SK-N-SH (cell line): ENCODE measurements around the gene MYBBP1A. TPM values are rescaled to one million over a fixed set of nuclear protein-coding genes. Genes with fewer than 3 reads are reported as not detected.

Source experiments
- CTCF ChIA-PET: fragments of 300-600, 350-600 bp; formaldehyde crosslinking; extraction: SDS; loops from one replicate; lab custom pipeline; 2021; lab: Yijun Ruan, JAX
- POLR2A ChIA-PET: fragments of 350-600 bp; sonication (Branson Sonifier 250); formaldehyde crosslinking; extraction: SDS; loops from one replicate; lab custom pipeline; 2020; ENCODE audit warnings: antibody characterized with exemption, inconsistent platforms; lab: Yijun Ruan, JAX
- DNase-seq: peaks from one replicate; pipeline ENCODE4 v3.0.0; 2012
- H2AFZ ChIP-seq: fragments of 200-600 bp; sonication (generic); 2 replicates; pipeline ENCODE4 v1.8.1; 2016; ENCODE audit warnings: antibody characterized with exemption, mild to moderate bottlenecking, low read depth
- H3F3A ChIP-seq: fragments of 200-600 bp; sonication (generic); replicated peaks from 2 replicates; pipeline ENCODE3; 2016; ENCODE audit warnings: antibody characterized with exemption, mild to moderate bottlenecking; ENCODE audit not compliant: insufficient read depth
- H3K27ac ChIP-seq, 2 experiments: fragments of 200-500 bp in 1 of 2; fragments of 200-600 bp in 1 of 2; sonication (Bioruptor generic) in 1 of 2; sonication (generic), shearing (Covaris generic) in 1 of 2; 2 replicates each; pipeline versions ENCODE4 v1.5.1 to v1.6.1; 2014 to 2016; ENCODE audit warnings: low read depth in 2 of 2, inconsistent platforms in 1 of 2, low read length in 1 of 2, mild to moderate bottlenecking in 1 of 2, mixed read lengths in 1 of 2
- H3K27me3 ChIP-seq: fragments of 200-600 bp; sonication (generic), shearing (Covaris generic); 2 replicates; pipeline ENCODE4 v1.6.1; 2016; ENCODE audit warnings: mixed run types; ENCODE audit not compliant: insufficient read depth
- H3K36me3 ChIP-seq, 2 experiments: fragments of 200-500 bp in 1 of 2; fragments of 200-600 bp in 1 of 2; sonication (Bioruptor generic) in 1 of 2; sonication (generic) in 1 of 2; replicated peaks in 1 of 2; 2 replicates each; pipeline versions ENCODE3 to v1.5.1; 2014 to 2016; ENCODE audit warnings: low read length in 1 of 2, mild to moderate bottlenecking in 1 of 2; ENCODE audit not compliant: insufficient read depth in 2 of 2, control insufficient read depth in 1 of 2
- H3K4me1 ChIP-seq, 2 experiments: fragments of 200-500 bp in 1 of 2; fragments of 200-600 bp in 1 of 2; sonication (Bioruptor generic) in 1 of 2; sonication (generic), shearing (Covaris generic) in 1 of 2; 2 replicates each; pipeline versions ENCODE4 v1.5.1 to v1.6.1; 2014 to 2016; ENCODE audit warnings: low read depth in 1 of 2, low read length in 1 of 2, mixed run types in 1 of 2; ENCODE audit not compliant: insufficient read depth in 2 of 2, control insufficient read depth in 1 of 2
- H3K4me2 ChIP-seq: fragments of 200-600 bp; sonication (generic), shearing (Covaris generic); 2 replicates; pipeline ENCODE4 v1.6.1; 2017; ENCODE audit warnings: mixed run types
- H3K4me3 ChIP-seq, 2 experiments: fragments of 200-500 bp in 1 of 2; fragments of 200-600 bp in 1 of 2; sonication (Bioruptor generic) in 1 of 2; sonication (generic), shearing (Covaris generic) in 1 of 2; 2 replicates each; pipeline versions ENCODE4 v1.5.1 to v1.8.1; 2014 to 2016; ENCODE audit warnings: low read depth in 2 of 2, inconsistent platforms in 1 of 2, low read length in 1 of 2, mild to moderate bottlenecking in 1 of 2, mixed read lengths in 1 of 2, moderate library complexity in 1 of 2
- H3K79me2 ChIP-seq: fragments of 200-600 bp; sonication (generic); 2 replicates; pipeline ENCODE4 v1.8.1; 2017; ENCODE audit warnings: mild to moderate bottlenecking; ENCODE audit not compliant: insufficient read depth
- H3K9ac ChIP-seq: fragments of 200-600 bp; sonication (generic); 2 replicates; pipeline ENCODE4 v1.6.1; 2017; ENCODE audit warnings: mixed run types
- H3K9me2 ChIP-seq: fragments of 200-600 bp; sonication (generic); 2 replicates; pipeline ENCODE4 v1.6.1; 2017; ENCODE audit warnings: mixed run types
- H3K9me3 ChIP-seq: fragments of 200-600 bp; sonication (generic); 2 replicates; pipeline ENCODE4 v1.6.1; 2017; ENCODE audit warnings: mixed run types, mild to moderate bottlenecking, moderate library complexity
- H4K20me1 ChIP-seq: fragments of 200-600 bp; sonication (generic); 2 replicates; pipeline ENCODE4 v1.6.1; 2017; ENCODE audit warnings: mild to moderate bottlenecking, mixed run types; ENCODE audit not compliant: insufficient read depth
- CHD2 ChIP-seq: fragments of 150-350 bp; IDR thresholded peaks from 2 replicates; pipeline ENCODE4 v1.6.1; 2018; ENCODE audit warnings: low read length; ENCODE audit not compliant: partially characterized antibody
- ELF1 ChIP-seq: IDR thresholded peaks from 2 replicates; pipeline ENCODE4 v1.4.0; 2012
- EP300 ChIP-seq, 2 experiments: IDR thresholded peaks; 2 replicates each; pipeline versions ENCODE4 v1.4.0 to v1.6.1; 2012; ENCODE audit warnings: borderline replicate concordance in 1 of 2, low read depth in 1 of 2, low read length in 1 of 2
- EZH2phosphoT487 ChIP-seq: fragments of 200-600 bp; sonication (generic); IDR thresholded peaks from 2 replicates; pipeline ENCODE4 v1.6.1; 2017; ENCODE audit warnings: low read depth, mixed run types, mild to moderate bottlenecking, antibody characterized with exemption, moderate library complexity, borderline replicate concordance
- FOXJ3 ChIP-seq: sonication (generic); formaldehyde crosslinking; IDR thresholded peaks from 2 replicates; pipeline ENCODE4 v1.5.1; 2020; ENCODE audit warnings: mild to moderate bottlenecking, missing genetic modification reagents
- GABPA ChIP-seq: IDR thresholded peaks from 2 replicates; pipeline ENCODE4 v1.4.0; 2012; ENCODE audit warnings: low read depth, mild to moderate bottlenecking
- GATA2 ChIP-seq: sonication (generic); formaldehyde crosslinking; IDR thresholded peaks from 2 replicates; pipeline ENCODE4 v1.5.0; 2020; ENCODE audit warnings: mild to moderate bottlenecking, missing genetic modification reagents
- IRF3 ChIP-seq: fragments of 150-350 bp; IDR thresholded peaks from 2 replicates; pipeline ENCODE4 v1.6.1; 2016; ENCODE audit warnings: mild to moderate bottlenecking, low read depth, low read length
- JUND ChIP-seq: IDR thresholded peaks from 2 replicates; pipeline ENCODE4 v1.4.0; 2012
- MEF2A ChIP-seq: IDR thresholded peaks from 2 replicates; pipeline ENCODE4 v1.4.0; 2012; ENCODE audit warnings: low read depth, borderline replicate concordance
- MXI1 ChIP-seq: IDR thresholded peaks from 2 replicates; pipeline ENCODE4 v1.6.1; 2012; ENCODE audit warnings: mild to moderate bottlenecking, low read depth, low read length, improper control_type of control experiment
- NFIC ChIP-seq: IDR thresholded peaks from 2 replicates; pipeline ENCODE4 v1.4.0; 2012; ENCODE audit warnings: borderline replicate concordance
- NRF1 ChIP-seq: IDR thresholded peaks from 2 replicates; pipeline ENCODE4 v1.6.1; 2012; ENCODE audit warnings: low read depth, mild to moderate bottlenecking, low read length
- POLR2AphosphoS5 ChIP-seq: IDR thresholded peaks from 2 replicates; pipeline ENCODE4 v1.6.1; 2012; ENCODE audit warnings: low read depth, low read length
- RAD21 ChIP-seq: IDR thresholded peaks from 2 replicates; pipeline ENCODE4 v1.6.1; 2012; ENCODE audit warnings: mild to moderate bottlenecking, low read length
- RCOR1 ChIP-seq: fragments of 150-350 bp; IDR thresholded peaks from 2 replicates; pipeline ENCODE4 v1.6.1; 2017; ENCODE audit warnings: antibody characterized with exemption, low read length
- RXRA ChIP-seq: IDR thresholded peaks from 2 replicates; pipeline ENCODE4 v1.4.0; 2012; ENCODE audit warnings: low read depth, mild to moderate bottlenecking, borderline replicate concordance
- SIN3A ChIP-seq: IDR thresholded peaks from 2 replicates; pipeline ENCODE4 v1.6.1; 2012; ENCODE audit warnings: low read depth, mild to moderate bottlenecking, low read length, moderate library complexity, borderline replicate concordance
- TEAD4 ChIP-seq: IDR thresholded peaks from 2 replicates; pipeline ENCODE4 v1.4.0; 2012; ENCODE audit warnings: mild to moderate bottlenecking, borderline replicate concordance; ENCODE audit not compliant: insufficient read depth
- YY1 ChIP-seq: IDR thresholded peaks from 2 replicates; pipeline ENCODE4 v1.4.0; 2012; ENCODE audit warnings: low read depth, mild to moderate bottlenecking
- WGBS: methylation state at CpG from one replicate; pipeline ENCODE4 v1.1.6; 2017; ENCODE audit warnings: low lambda C conversion rate; 5-methylcytosine and 5-hydroxymethylcytosine counted together
- polyA plus RNA-seq, 3 experiments: library from polyadenylated mRNA; depleted of rRNA; stranded (reverse); fragments of >200 nt; gene quantifications; 2 replicates each; pipeline ENCODE4 v1.2.3, GENCODE V29; 2012
- TF ChIP-seq, protein P1 (sequence below): IDR thresholded peaks from 2 replicates; pipeline ENCODE4 v1.4.0; 2012; ENCODE audit warnings: low read depth, borderline replicate concordance

The MYBBP1A gene
- polyA plus RNA-seq, 1 of the 3 experiments (the other 2 are of a cell fraction): 93.0 TPM

DNA sequence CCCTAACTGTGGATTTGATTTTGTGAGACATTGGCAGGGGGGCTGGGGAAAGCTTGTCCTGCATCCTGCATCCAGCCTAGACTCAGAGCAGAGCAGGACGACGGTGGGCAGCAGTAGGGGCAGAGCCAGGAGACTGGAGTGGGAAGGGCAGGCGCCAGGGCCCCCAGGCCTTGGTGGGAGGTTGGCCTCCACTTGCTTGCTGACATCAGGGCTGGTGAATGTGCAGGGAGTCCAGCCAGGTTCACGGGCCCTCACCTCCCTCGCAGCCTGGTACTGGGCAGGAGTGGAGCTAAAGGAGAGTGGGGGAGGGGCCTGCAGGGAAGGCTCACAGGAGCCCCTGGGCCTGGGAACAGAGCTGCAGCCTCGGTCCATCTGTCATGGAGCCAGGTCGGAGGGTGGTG lies 26.9 kb upstream of the MYBBP1A start:
- WGBS: 27% methylated on average over 4 of the region's 7 CpGs
- POLR2A ChIA-PET: no interaction called here
- DNase-seq: no peak

DNA sequence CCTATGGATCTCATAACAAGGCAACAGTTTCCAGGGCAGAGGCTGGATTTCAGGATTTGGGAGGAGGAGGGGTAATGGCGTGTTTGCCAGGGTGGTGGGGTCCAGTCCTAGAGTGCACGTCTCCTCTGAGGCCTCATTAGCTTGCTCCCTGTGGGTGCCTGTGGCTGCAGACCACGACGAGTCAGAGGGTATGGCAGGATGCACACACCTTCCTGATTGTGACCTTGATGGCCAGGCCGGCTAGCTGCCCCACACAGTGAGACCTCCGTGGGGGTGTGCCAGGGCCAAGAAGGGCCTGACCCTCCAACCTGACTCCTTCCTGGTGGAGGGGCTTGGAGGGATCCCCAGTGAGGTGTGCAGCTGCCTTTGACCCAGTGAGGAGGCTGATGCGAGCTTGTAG lies 25.1 kb upstream of the MYBBP1A start:
- H3K27ac ChIP-seq: no peak overlapping the region
- DNase-seq: no peak

More for the DNA sequence above, 26.9 kb upstream of the MYBBP1A start:
- TF ChIP-seq IRF3 (no peak), CHD2 (no peak), RAD21 (no peak), SIN3A (no peak), RCOR1 (no peak), RXRA (no peak), JUND (no peak), FOXJ3 (CRISPR knock-in tag) (no peak), TEAD4 (no peak), GATA2 (CRISPR knock-in tag) (no peak), ELF1 (no peak), NRF1 (no peak)
- TF ChIP-seq, protein P1, sequence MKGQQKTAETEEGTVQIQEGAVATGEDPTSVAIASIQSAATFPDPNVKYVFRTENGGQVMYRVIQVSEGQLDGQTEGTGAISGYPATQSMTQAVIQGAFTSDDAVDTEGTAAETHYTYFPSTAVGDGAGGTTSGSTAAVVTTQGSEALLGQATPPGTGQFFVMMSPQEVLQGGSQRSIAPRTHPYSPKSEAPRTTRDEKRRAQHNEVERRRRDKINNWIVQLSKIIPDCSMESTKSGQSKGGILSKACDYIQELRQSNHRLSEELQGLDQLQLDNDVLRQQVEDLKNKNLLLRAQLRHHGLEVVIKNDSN: no peak
- Histone ChIP-seq H3K4me3 (no peak overlapping the region), H3K9ac (no peak overlapping the region), H3K27me3 (peaks cover 49% of the 10 kb centered on the region), H3K4me2 (no peak overlapping the region), H3K36me3 (no peaks in the 10 kb centered on the region), H3F3A (no peaks in the 10 kb centered on the region), H3K9me3 (no peaks in the 10 kb centered on the region), H3K9me2 (no peaks in the 10 kb centered on the region), H3K4me1 (peaks cover 0 to 6% of the 10 kb centered on the region in 2 experiments; a peak in 1 of 4 replicates), H4K20me1 (no peaks in the 10 kb centered on the region), H2AFZ (no peak overlapping the region), H3K79me2 (no peaks in the 10 kb centered on the region), H3K27ac (no peak overlapping the region)
- CTCF ChIA-PET: interaction anchor here (1.0 to 6.8 kb wide), 4 partner anchors 14 to 321 kb away, joined by 3 to 74 read pairs (median 8); no protein-coding TSS in a partner anchor

More for the DNA sequence above, 25.1 kb upstream of the MYBBP1A start:
- Histone ChIP-seq H3K4me2 (no peak overlapping the region), H3K27me3 (peaks cover 32% of the 10 kb centered on the region), H3K4me1 (peaks cover 0 to 4% of the 10 kb centered on the region in 2 experiments; a peak in 1 of 4 replicates), H3K79me2 (no peaks in the 10 kb centered on the region), H3K9me2 (no peaks in the 10 kb centered on the region), H3K9ac (no peak overlapping the region)
- CTCF ChIA-PET: interaction anchor here (1.0 to 6.8 kb wide), 4 partner anchors 12 to 56 kb away, joined by 3 to 74 read pairs (median 8); no protein-coding TSS in a partner anchor
- WGBS: 35% methylated on average over 7 of the region's 7 CpGs
- no peak for TF ChIP-seq NFIC
- TF ChIP-seq RAD21: no peak
- TF ChIP-seq EZH2phosphoT487: no peak
- TF ChIP-seq, protein P1: no peak
- no peak for TF ChIP-seq IRF3
- no peak for TF ChIP-seq GABPA
- no peak for TF ChIP-seq YY1
- TF ChIP-seq POLR2AphosphoS5: no peak
- TF ChIP-seq MEF2A: no peak
- TF ChIP-seq MXI1: no peak
- no peak for TF ChIP-seq EP300 (IDR thresholded peaks at IDR 0.05; ENCODE audit: borderline replicate concordance in 1 of 2, low read depth in 1 of 2, low read length in 1 of 2)
- TF ChIP-seq ELF1: no peak
- TF ChIP-seq RCOR1: no peak
- TF ChIP-seq, all 33 proteins: peak for 0
- H3F3A ChIP-seq: no peaks in the 10 kb centered on the region
- H2AFZ ChIP-seq: no peak overlapping the region
- no peak overlapping the region for H3K4me3 ChIP-seq
- H3K36me3 ChIP-seq: no peaks in the 10 kb centered on the region
- H4K20me1 ChIP-seq: no peaks in the 10 kb centered on the region
- POLR2A ChIA-PET: no interaction called here
- H3K9me3 ChIP-seq: no peaks in the 10 kb centered on the region
